Rectal smooth muscle tissue (tissue), 1 donor: ENCODE measurements around the gene DGCR8.
"Not testable (repeated sequence)": the region's sequence is repeated elsewhere in the genome, so short reads cannot be mapped to it uniquely, and the experiment has no call there.

Experiments used
- H3K27ac ChIP-seq: one replicate; pipeline ENCODE4 v1.7.0; 2013; ENCODE audit warnings: low read depth, low read length, inconsistent platforms
- H3K27me3 ChIP-seq: one replicate; pipeline ENCODE4 v1.7.0; 2013; ENCODE audit warnings: low read length; ENCODE audit not compliant: control insufficient read depth, insufficient read depth
- H3K36me3 ChIP-seq: one replicate; pipeline ENCODE4 v1.7.0; 2013; ENCODE audit warnings: low read length; ENCODE audit not compliant: control insufficient read depth, insufficient read depth
- H3K4me1 ChIP-seq: one replicate; pipeline ENCODE4 v1.7.0; 2013; ENCODE audit warnings: low read length; ENCODE audit not compliant: control insufficient read depth, insufficient read depth
- H3K4me3 ChIP-seq: one replicate; pipeline ENCODE4 v1.7.0; 2013; ENCODE audit warnings: low read length
- H3K9ac ChIP-seq: one replicate; pipeline ENCODE4 v1.7.0; 2013; ENCODE audit warnings: low read length

Gene DGCR8

DNA sequence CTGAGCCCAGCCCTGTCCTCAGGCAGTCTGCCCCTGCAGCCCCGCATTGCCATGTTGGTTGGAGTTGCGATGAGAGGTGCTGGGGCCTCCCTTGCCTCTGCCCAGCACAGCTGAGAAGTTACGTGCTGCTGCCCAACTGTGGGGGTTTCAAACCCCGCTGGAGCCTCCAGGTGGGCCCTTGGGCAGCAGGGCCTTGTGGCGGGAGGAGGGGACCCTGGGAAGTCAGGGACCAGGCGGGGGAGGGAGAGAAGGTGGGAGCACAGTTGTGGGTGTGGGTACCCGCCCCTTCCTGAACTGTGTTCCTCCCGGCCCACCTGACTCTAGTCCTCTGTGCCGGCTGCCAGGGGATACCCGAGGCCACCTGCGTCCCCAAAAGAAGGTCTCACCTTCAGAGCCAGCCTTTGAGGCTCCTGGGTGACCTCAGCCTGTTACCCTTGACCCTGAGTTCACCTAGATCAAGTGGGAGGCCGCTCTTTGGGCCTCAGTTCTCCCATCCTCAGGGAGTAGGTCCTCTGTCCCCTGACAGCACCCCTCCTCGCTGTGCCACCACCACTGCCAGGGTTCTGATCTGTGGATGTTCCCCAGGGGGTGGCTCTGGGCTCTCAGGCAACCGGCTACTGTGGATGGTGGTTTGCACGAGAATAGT is 78.5 kb downstream of the DGCR8 start:
- Histone ChIP-seq H3K27me3 (peaks cover 6% of the 10 kb centered on the region), H3K4me3 (no peak overlapping the region), H3K4me1 (no peaks in the 10 kb centered on the region), H3K9ac (no peak overlapping the region), H3K36me3 (no peaks in the 10 kb centered on the region), H3K27ac (no peak overlapping the region)

DNA sequence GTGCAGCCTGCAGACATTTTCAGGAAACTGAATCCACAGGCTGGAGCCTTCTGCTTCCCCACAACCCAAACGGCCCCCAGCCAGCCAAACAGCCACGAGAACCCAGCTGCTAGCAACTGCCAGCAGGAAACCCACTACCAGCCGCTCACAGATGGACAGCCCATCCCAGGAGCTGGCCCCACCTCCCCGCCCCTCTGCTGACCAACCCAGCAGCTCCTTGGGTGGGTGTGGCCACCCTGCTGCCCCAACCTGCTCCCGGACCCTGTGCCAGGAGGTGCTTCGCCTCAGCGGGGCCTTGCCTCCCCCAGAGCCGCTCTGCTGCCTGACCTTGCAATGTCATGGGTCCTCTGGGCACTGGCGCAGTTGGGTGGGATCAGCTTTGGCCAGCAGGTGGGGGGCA is 79.0 kb downstream of the DGCR8 start:
- peaks cover 6% of the 10 kb centered on the region for H3K27me3 ChIP-seq
- no peaks in the 10 kb centered on the region for H3K4me1 ChIP-seq
- H3K9ac ChIP-seq = no peak overlapping the region
- no peak overlapping the region for H3K4me3 ChIP-seq
- H3K27ac ChIP-seq = no peak overlapping the region
- no peaks in the 10 kb centered on the region for H3K36me3 ChIP-seq

DNA sequence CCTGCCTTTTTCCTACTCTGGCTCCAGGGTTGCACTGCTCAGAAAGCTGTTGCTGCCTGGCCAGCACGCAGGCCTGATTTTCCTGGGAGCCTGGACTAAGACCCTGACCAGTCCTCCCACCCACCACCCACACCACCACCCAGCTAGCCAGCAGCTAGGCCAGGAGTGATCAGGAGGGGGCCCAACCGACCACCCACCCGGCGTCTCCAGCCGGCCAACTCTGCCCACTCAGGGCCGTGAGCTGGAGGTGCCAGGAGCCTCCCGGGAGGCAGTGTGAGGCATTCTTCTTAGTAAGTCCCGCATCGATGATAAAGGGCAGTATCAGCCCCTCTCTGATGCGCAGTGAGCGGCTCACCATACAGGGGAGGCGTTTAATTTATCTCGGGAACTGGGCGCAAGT is 79.5 kb downstream of the DGCR8 start:
- not testable (repeated sequence) for H3K27ac ChIP-seq, H3K27me3 ChIP-seq, H3K9ac ChIP-seq, H3K4me1 ChIP-seq, H3K4me3 ChIP-seq, H3K36me3 ChIP-seq

DNA sequence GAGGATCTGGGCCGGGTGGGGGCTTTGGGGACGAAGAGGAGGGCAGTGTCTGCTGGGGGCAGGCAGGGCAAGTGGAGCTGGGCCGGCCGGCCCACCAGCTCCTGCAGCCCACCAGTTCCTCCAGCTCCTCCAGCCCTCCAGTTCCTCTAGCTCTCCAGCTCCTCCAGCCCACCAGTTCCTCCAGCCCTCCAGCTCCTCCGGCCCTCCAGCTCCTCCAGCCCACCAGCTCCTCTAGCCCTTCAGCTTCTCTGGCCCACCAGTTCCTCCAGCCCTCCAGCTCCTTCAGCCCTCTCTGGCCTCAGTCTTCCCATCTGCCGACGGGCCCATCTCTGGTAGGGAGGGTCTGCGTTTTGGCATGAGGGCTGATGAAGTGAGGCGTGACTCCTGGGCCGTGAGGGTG is 80.0 kb downstream of the DGCR8 start:
- H3K27me3 ChIP-seq = peaks cover 6% of the 10 kb centered on the region
- H3K36me3 ChIP-seq = no peaks in the 10 kb centered on the region
- H3K4me3 ChIP-seq = no peak overlapping the region
- H3K9ac ChIP-seq = no peak overlapping the region
- no peak overlapping the region for H3K27ac ChIP-seq
- H3K4me1 ChIP-seq = no peaks in the 10 kb centered on the region
